ENCODE data around the gene OSBP2. TPM values are rescaled to one million over a fixed set of nuclear protein-coding genes. Genes with fewer than 3 reads are reported as not detected.

OSBP2 gene
- total RNA-seq, 2 donors from 2014 or later = 4.0 to 16.8 TPM

- DNase-seq (ENCODE audit: low spot score) = no peak
- no peak for TF ChIP-seq CTCF (IDR thresholded peaks at IDR 0.05)
- Histone ChIP-seq H3K27me3 (no peaks in the 10 kb centered on the region), H3K4me1 (no peaks in the 10 kb centered on the region), H3K36me3 (no peaks in the 10 kb centered on the region), H3K4me3 (no peak overlapping the region), H3K27ac (no peak overlapping the region), H3K9me3 (no peaks in the 10 kb centered on the region)
Observed at GRCh38 chr22:30809086-30809485, 114.4 kb downstream of the OSBP2 start.

- H3K4me1 ChIP-seq = no peaks in the 10 kb centered on the region
- H3K4me3 ChIP-seq = no peak overlapping the region
- no peaks in the 10 kb centered on the region for H3K9me3 ChIP-seq
- DNase-seq (ENCODE audit: low spot score) = no peak
- no peak overlapping the region for H3K27ac ChIP-seq
- H3K36me3 ChIP-seq = no peaks in the 10 kb centered on the region
- TF ChIP-seq CTCF (IDR thresholded peaks at IDR 0.05) = no peak
- no peaks in the 10 kb centered on the region for H3K27me3 ChIP-seq
Observed at GRCh38 chr22:30810105-30810504, 115.4 kb downstream of the OSBP2 start.

GRCh38 chr22:30813936-30814335 is 119.3 kb downstream of the OSBP2 start:
- Histone ChIP-seq H3K9me3 (no peaks in the 10 kb centered on the region), H3K27ac (no peak overlapping the region), H3K36me3 (no peaks in the 10 kb centered on the region), H3K4me1 (no peaks in the 10 kb centered on the region), H3K27me3 (no peaks in the 10 kb centered on the region), H3K4me3 (no peak overlapping the region)
- no peak for DNase-seq (ENCODE audit: low spot score)
- no peak for TF ChIP-seq CTCF (IDR thresholded peaks at IDR 0.05)

DNA sequence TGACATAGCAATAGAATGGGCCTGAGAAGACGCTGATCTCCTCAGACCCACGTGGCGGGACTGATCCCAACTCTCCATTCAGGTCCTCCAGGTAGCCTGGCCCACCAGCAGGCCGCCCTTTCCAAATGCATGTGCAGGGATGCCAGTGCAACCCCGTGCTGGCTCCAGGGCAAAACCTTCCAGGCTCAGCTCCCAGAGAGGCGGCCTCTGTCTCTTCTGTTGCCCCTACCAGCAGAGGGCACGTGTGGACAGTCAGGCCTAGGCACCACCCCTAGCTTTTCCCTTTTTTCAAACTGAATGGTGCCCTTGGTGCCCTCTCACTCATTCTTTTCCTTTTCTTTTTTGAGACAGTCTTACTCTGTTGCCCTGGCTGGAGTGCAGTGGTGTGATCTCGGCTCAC is 121.7 kb downstream of the OSBP2 start:
- Histone ChIP-seq H3K4me1 (no peaks in the 10 kb centered on the region), H3K27me3 (no peaks in the 10 kb centered on the region), H3K9me3 (no peaks in the 10 kb centered on the region), H3K4me3 (no peak overlapping the region), H3K36me3 (no peaks in the 10 kb centered on the region), H3K27ac (no peak overlapping the region)
- TF ChIP-seq CTCF (IDR thresholded peaks at IDR 0.05) = no peak
- no peak for DNase-seq (ENCODE audit: low spot score)

GRCh38 chr22:30821381-30821780 is 126.7 kb downstream of the OSBP2 start:
- no peak overlapping the region for H3K4me3 ChIP-seq
- no peak overlapping the region for H3K27ac ChIP-seq
- no peaks in the 10 kb centered on the region for H3K9me3 ChIP-seq
- H3K27me3 ChIP-seq = peaks cover 0 to 6% of the 10 kb centered on the region in 2 donors
- no peaks in the 10 kb centered on the region for H3K36me3 ChIP-seq
- no peak for TF ChIP-seq CTCF (IDR thresholded peaks at IDR 0.05)
- peaks cover 0 to 13% of the 10 kb centered on the region in 2 donors for H3K4me1 ChIP-seq
- no peak for DNase-seq (ENCODE audit: low spot score)

GRCh38 chr22:30821863-30822215 is 127.2 kb downstream of the OSBP2 start:
- TF ChIP-seq CTCF (IDR thresholded peaks at IDR 0.05) = no peak
- no peaks in the 10 kb centered on the region for H3K36me3 ChIP-seq
- H3K9me3 ChIP-seq = no peaks in the 10 kb centered on the region
- no peak for DNase-seq (ENCODE audit: low spot score)
- H3K4me3 ChIP-seq = peak overlapping the region; percentile 31 to 46
- H3K27ac ChIP-seq = no peak overlapping the region
- H3K27me3 ChIP-seq = peaks cover 0 to 6% of the 10 kb centered on the region in 2 donors
- peaks cover 0 to 13% of the 10 kb centered on the region in 2 donors for H3K4me1 ChIP-seq

All from right atrium auricular region (tissue), 2 donors.